Measurements from ENCODE around the gene NCOA7.

Gene NCOA7

GRCh38 chr6:125939026-125939425 is 148.3 kb downstream of the NCOA7 start:
- Histone ChIP-seq H3K27me3 (ENCODE audit: insufficient read depth, low read depth) (no peaks in the 10 kb centered on the region), H3K27ac (no peak overlapping the region), H3K79me2 (ENCODE audit: insufficient read depth, low read depth) (no peaks in the 10 kb centered on the region), H3K9ac (no peak overlapping the region), H2AFZ (ENCODE audit: low read depth) (no peak overlapping the region), H3K4me1 (ENCODE audit: low read depth, poor library complexity, severe bottlenecking) (no peaks in the 10 kb centered on the region), H3K4me3 (IDR thresholded peaks at IDR 0.05; ENCODE audit: insufficient read depth, low read depth, low read length) (no peak overlapping the region), H3K36me3 (ENCODE audit: insufficient read depth) (no peaks in the 10 kb centered on the region), H4K20me1 (ENCODE audit: insufficient read depth) (no peaks in the 10 kb centered on the region), H3K4me2 (no peak overlapping the region)
- TF ChIP-seq CTCF (conservative IDR thresholded peaks at IDR 0.05; ENCODE audit: low read depth, low read length), result no peak

DNA sequence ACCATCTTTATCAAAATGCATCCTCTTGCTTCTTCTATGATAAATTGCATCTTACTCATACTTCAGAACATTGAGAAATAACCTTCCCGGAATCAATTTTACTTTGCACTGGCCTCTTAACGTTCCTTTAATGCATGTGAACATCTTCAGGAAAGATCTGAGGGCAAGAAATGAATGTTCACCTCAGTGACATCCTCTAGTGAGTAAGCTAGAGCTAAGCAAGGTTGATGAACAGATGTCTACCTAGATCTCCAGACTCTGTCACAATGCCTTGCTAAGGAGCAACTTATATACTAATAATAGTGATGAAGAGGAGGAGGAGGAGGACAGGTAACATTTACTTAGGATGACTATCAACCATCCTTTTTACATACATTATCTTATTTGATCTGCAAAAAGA is 149.0 kb downstream of the NCOA7 start:
- H3K4me1 ChIP-seq (ENCODE audit: low read depth, poor library complexity, severe bottlenecking), result no peaks in the 10 kb centered on the region
- H3K4me3 ChIP-seq (IDR thresholded peaks at IDR 0.05; ENCODE audit: insufficient read depth, low read depth, low read length), result no peak overlapping the region
- H3K79me2 ChIP-seq (ENCODE audit: insufficient read depth, low read depth), result no peaks in the 10 kb centered on the region

GRCh38 chr6:125940247-125941041 is 149.7 kb downstream of the NCOA7 start:
- Histone ChIP-seq H3K9ac (no peak overlapping the region), H3K4me1 (ENCODE audit: low read depth, poor library complexity, severe bottlenecking) (no peaks in the 10 kb centered on the region), H3K27me3 (ENCODE audit: insufficient read depth, low read depth) (no peaks in the 10 kb centered on the region), H3K79me2 (ENCODE audit: insufficient read depth, low read depth) (no peaks in the 10 kb centered on the region), H3K4me3 (IDR thresholded peaks at IDR 0.05; ENCODE audit: insufficient read depth, low read depth, low read length) (no peak overlapping the region), H3K36me3 (ENCODE audit: insufficient read depth) (no peaks in the 10 kb centered on the region), H3K4me2 (no peak overlapping the region), H4K20me1 (ENCODE audit: insufficient read depth) (no peaks in the 10 kb centered on the region), H3K27ac (no peak overlapping the region), H2AFZ (ENCODE audit: low read depth) (no peak overlapping the region)
- TF ChIP-seq CTCF (conservative IDR thresholded peaks at IDR 0.05; ENCODE audit: low read depth, low read length), result no peak

More for the DNA sequence above, 149.0 kb downstream of the NCOA7 start:
- TF ChIP-seq CTCF (conservative IDR thresholded peaks at IDR 0.05; ENCODE audit: low read depth, low read length), result no peak
- no peaks in the 10 kb centered on the region for H4K20me1 ChIP-seq (ENCODE audit: insufficient read depth)
- H2AFZ ChIP-seq (ENCODE audit: low read depth), result no peak overlapping the region
- no peak overlapping the region for H3K9ac ChIP-seq
- no peaks in the 10 kb centered on the region for H3K27me3 ChIP-seq (ENCODE audit: insufficient read depth, low read depth)
- H3K27ac ChIP-seq, result no peak overlapping the region
- no peak overlapping the region for H3K4me2 ChIP-seq
- H3K36me3 ChIP-seq (ENCODE audit: insufficient read depth), result no peaks in the 10 kb centered on the region

DNA sequence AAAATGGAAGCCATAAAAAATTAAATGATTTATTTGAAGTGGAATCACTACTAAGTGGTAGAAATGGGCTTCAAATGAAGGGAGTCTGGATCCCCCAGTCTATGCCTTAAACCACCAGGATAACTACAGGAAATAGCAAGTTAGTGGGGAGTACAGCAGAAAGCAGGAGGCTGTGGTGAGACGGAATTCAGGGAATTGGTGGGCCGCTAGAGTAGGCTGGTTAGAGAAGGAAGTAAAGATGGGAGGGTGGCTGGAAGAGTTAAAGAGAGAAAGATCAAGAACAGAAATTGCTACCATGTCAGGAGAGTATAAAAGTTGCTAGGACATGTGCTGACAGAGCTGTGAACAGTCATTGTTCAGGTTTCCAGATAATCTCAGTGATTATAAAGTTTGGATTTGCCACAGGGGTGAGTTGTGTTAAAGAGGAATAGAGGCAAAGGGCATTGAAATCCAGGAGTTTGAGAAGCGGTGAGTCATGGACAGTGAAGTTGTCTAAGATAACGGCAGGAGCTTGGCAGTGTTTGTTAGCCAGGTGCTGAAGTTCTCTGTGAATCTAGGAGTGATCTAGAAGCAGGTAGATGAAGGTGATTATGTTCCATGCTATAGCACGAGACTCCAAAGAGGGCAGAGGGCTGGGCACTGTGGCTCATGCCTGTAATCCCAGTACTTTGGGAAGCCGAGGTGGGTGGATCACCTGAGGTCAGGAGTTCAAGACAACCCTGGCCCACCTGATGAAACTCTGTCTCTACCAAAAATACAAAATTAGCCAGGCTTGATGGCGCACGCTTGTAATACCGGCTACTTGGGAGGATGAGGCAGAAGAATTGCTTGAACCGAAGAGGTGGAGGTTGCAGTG is 152.1 kb downstream of the NCOA7 start:
- no peak for TF ChIP-seq CTCF (conservative IDR thresholded peaks at IDR 0.05; ENCODE audit: low read depth, low read length)
- no peaks in the 10 kb centered on the region for H3K4me1 ChIP-seq (ENCODE audit: low read depth, poor library complexity, severe bottlenecking)
- no peak overlapping the region for H2AFZ ChIP-seq (ENCODE audit: low read depth)
- H3K27ac ChIP-seq, result no peak overlapping the region
- no peak overlapping the region for H3K4me2 ChIP-seq
- H3K79me2 ChIP-seq (ENCODE audit: insufficient read depth, low read depth), result no peaks in the 10 kb centered on the region
- no peaks in the 10 kb centered on the region for H3K36me3 ChIP-seq (ENCODE audit: insufficient read depth)
- no peak overlapping the region for H3K9ac ChIP-seq
- no peak overlapping the region for H3K4me3 ChIP-seq (IDR thresholded peaks at IDR 0.05; ENCODE audit: insufficient read depth, low read depth, low read length)
- H4K20me1 ChIP-seq (ENCODE audit: insufficient read depth), result no peaks in the 10 kb centered on the region
- H3K27me3 ChIP-seq (ENCODE audit: insufficient read depth, low read depth), result no peaks in the 10 kb centered on the region
